ENCODE results near the gene MAGEF1.

MAGEF1 gene

GRCh38 chr3:184663756-184664155 is 48.1 kb downstream of the MAGEF1 start:
- DNase-seq = no peak

- no peak for DNase-seq
These were observed 48.5 kb downstream of the MAGEF1 start for GRCh38 chr3:184663356-184663755.

GRCh38 chr3:184662187-184662586 is 49.7 kb downstream of the MAGEF1 start:
- DNase-seq = no peak

- DNase-seq = no peak
These were observed 50.9 kb downstream of the MAGEF1 start for GRCh38 chr3:184660931-184661330.
